Measurements from ENCODE around the gene KRT85.

The KRT85 gene

GRCh38 chr12:52362118-52362726 is 5.1 kb downstream of the KRT85 start:
- H3K27ac Mint-ChIP-seq, result no peak overlapping the region
- DNase-seq, result no peak
- TF ChIP-seq CTCF (IDR thresholded peaks at IDR 0.05), result peak; percentile 18

GRCh38 chr12:52361553-52361952 is 5.7 kb downstream of the KRT85 start:
- Mint-ChIP-seq H3K36me3 (ENCODE audit: low read depth) (no peaks in the 10 kb centered on the region), H3K4me3 (no peak overlapping the region), H3K27me3 (ENCODE audit: low read depth, poor library complexity) (peaks cover 8% of the 10 kb centered on the region), H3K27ac (no peak overlapping the region), H3K4me1 (no peaks in the 10 kb centered on the region), H3K9me3 (no peaks in the 10 kb centered on the region)
- DNase-seq, result no peak
- TF ChIP-seq CTCF (IDR thresholded peaks at IDR 0.05), result no peak

More at GRCh38 chr12:52362118-52362726, 5.1 kb downstream of the KRT85 start:
- peaks cover under 1% of the 10 kb centered on the region for H3K4me1 Mint-ChIP-seq
- H3K4me3 Mint-ChIP-seq, result no peak overlapping the region
- no peaks in the 10 kb centered on the region for H3K9me3 Mint-ChIP-seq
- no peaks in the 10 kb centered on the region for H3K36me3 Mint-ChIP-seq (ENCODE audit: low read depth)
- H3K27me3 Mint-ChIP-seq (ENCODE audit: low read depth, poor library complexity), result peaks cover 8% of the 10 kb centered on the region

GRCh38 chr12:52360663-52361271 is 6.5 kb downstream of the KRT85 start:
- peaks cover 7% of the 10 kb centered on the region for H3K27me3 Mint-ChIP-seq (ENCODE audit: low read depth, poor library complexity)
- DNase-seq, result no peak
- H3K4me3 Mint-ChIP-seq, result no peak overlapping the region
- no peaks in the 10 kb centered on the region for H3K36me3 Mint-ChIP-seq (ENCODE audit: low read depth)
- no peak for TF ChIP-seq CTCF (IDR thresholded peaks at IDR 0.05)
- H3K27ac Mint-ChIP-seq, result no peak overlapping the region
- H3K9me3 Mint-ChIP-seq, result no peaks in the 10 kb centered on the region
- no peaks in the 10 kb centered on the region for H3K4me1 Mint-ChIP-seq

GRCh38 chr12:52360106-52360662 is 7.1 kb downstream of the KRT85 start:
- no peak for DNase-seq

GRCh38 chr12:52359621-52360061 is 7.6 kb downstream of the KRT85 start:
- H3K4me1 Mint-ChIP-seq, result no peaks in the 10 kb centered on the region
- TF ChIP-seq CTCF (IDR thresholded peaks at IDR 0.05), result no peak
- no peaks in the 10 kb centered on the region for H3K9me3 Mint-ChIP-seq
- DNase-seq, result no peak
- H3K27me3 Mint-ChIP-seq (ENCODE audit: low read depth, poor library complexity), result peaks cover 12% of the 10 kb centered on the region
- H3K27ac Mint-ChIP-seq, result peak overlapping the region; percentile 56
- no peaks in the 10 kb centered on the region for H3K36me3 Mint-ChIP-seq (ENCODE audit: low read depth)
- no peak overlapping the region for H3K4me3 Mint-ChIP-seq

More at GRCh38 chr12:52360106-52360662, 7.1 kb downstream of the KRT85 start:
- Mint-ChIP-seq H3K4me1 (no peaks in the 10 kb centered on the region), H3K4me3 (no peak overlapping the region), H3K9me3 (no peaks in the 10 kb centered on the region), H3K36me3 (ENCODE audit: low read depth) (no peaks in the 10 kb centered on the region), H3K27me3 (ENCODE audit: low read depth, poor library complexity) (peaks cover 7% of the 10 kb centered on the region), H3K27ac (no peak overlapping the region)
- no peak for TF ChIP-seq CTCF (IDR thresholded peaks at IDR 0.05)
